GM23338 (cell line): Measurements from ENCODE around the gene FBXW8. TPM values are rescaled to one million over a fixed set of nuclear protein-coding genes. Genes with fewer than 3 reads are reported as not detected.

Experiments
- ATAC-seq: fragments of 200-7000 bp; cut with Tn5 transposase; 3 replicates; pipeline ENCODE4 v1.9.1; 2020
- DNase-seq: peaks from one replicate; pipeline ENCODE4 v3.0.0-alpha.2; 2015; ENCODE audit warnings: low spot score
- H2AFZ ChIP-seq: fragments of 200-600 bp; sonication (generic); 2 replicates; pipeline ENCODE4 v1.8.0; 2016; ENCODE audit warnings: antibody characterized with exemption, mild to moderate bottlenecking, moderate library complexity
- H3F3A ChIP-seq: fragments of 200-600 bp; sonication (generic); replicated peaks from 2 replicates; pipeline ENCODE4 v1.8.0; 2017; ENCODE audit warnings: antibody characterized with exemption, mixed run types, low read depth
- H3K27ac ChIP-seq: fragments of 200-600 bp; sonication (generic); 2 replicates; pipeline ENCODE4 v1.6.1; 2016; ENCODE audit warnings: low read depth
- H3K27me3 ChIP-seq: fragments of 200-600 bp; sonication (generic); 2 replicates; pipeline ENCODE4 v1.8.0; 2016; ENCODE audit warnings: mild to moderate bottlenecking, mixed run types, moderate library complexity; ENCODE audit not compliant: insufficient read depth
- H3K36me3 ChIP-seq: fragments of 200-600 bp; sonication (generic); 2 replicates; pipeline ENCODE4 v1.8.0; 2016; ENCODE audit warnings: mild to moderate bottlenecking; ENCODE audit not compliant: insufficient read depth
- H3K4me1 ChIP-seq: fragments of 200-600 bp; sonication (generic); 2 replicates; pipeline ENCODE4 v1.8.0; 2016; ENCODE audit warnings: mild to moderate bottlenecking, moderate library complexity; ENCODE audit not compliant: insufficient read depth
- H3K4me2 ChIP-seq: fragments of 200-600 bp; sonication (generic); 2 replicates; pipeline ENCODE4 v1.7.1; 2017; ENCODE audit warnings: mixed run types
- H3K4me3 ChIP-seq: fragments of 200-600 bp; sonication (generic); 2 replicates; pipeline ENCODE4 v1.6.1; 2016; ENCODE audit warnings: mixed run types
- H3K79me2 ChIP-seq: fragments of 200-600 bp; sonication (generic); replicated peaks from 2 replicates; pipeline ENCODE4 v1.8.0; 2017; ENCODE audit warnings: mild to moderate bottlenecking; ENCODE audit not compliant: insufficient read depth
- H3K9me2 ChIP-seq: fragments of 200-600 bp; sonication (generic); 2 replicates; pipeline ENCODE4 v1.8.0; 2017; ENCODE audit not compliant: insufficient read depth
- H4K20me1 ChIP-seq: fragments of 200-600 bp; sonication (generic); replicated peaks from 2 replicates; pipeline ENCODE4 v1.8.0; 2017; ENCODE audit warnings: mild to moderate bottlenecking; ENCODE audit not compliant: insufficient read depth
- H3K27ac Mint-ChIP-seq: 2 replicates; pipeline ENCODE4 v1.8.0; 2020; ENCODE audit warnings: inconsistent platforms, mild to moderate bottlenecking, moderate library complexity, mixed read lengths
- H3K27me3 Mint-ChIP-seq: 3 replicates; pipeline ENCODE4 v1.8.0; 2022; ENCODE audit warnings: low read depth, mild to moderate bottlenecking, moderate library complexity, mixed read lengths, inconsistent platforms; ENCODE audit not compliant: insufficient read depth, poor library complexity
- H3K36me3 Mint-ChIP-seq: 3 replicates; pipeline ENCODE4 v1.8.0; 2021; ENCODE audit warnings: low read depth, mild to moderate bottlenecking, inconsistent platforms, moderate library complexity, mixed read lengths
- H3K4me1 Mint-ChIP-seq: 3 replicates; pipeline ENCODE4 v1.8.0; 2020; ENCODE audit warnings: mild to moderate bottlenecking, inconsistent platforms, mixed read lengths
- H3K4me3 Mint-ChIP-seq: 3 replicates; pipeline ENCODE4 v1.8.0; 2021; ENCODE audit warnings: moderate library complexity, mild to moderate bottlenecking, inconsistent platforms, mixed read lengths
- H3K9me3 Mint-ChIP-seq: 3 replicates; pipeline ENCODE4 v1.8.0; 2020; ENCODE audit warnings: moderate library complexity, mild to moderate bottlenecking, inconsistent platforms, mixed read lengths
- CREB1 ChIP-seq: fragments of 250-450 bp; sonication (Bioruptor Pico); IDR thresholded peaks from 2 replicates; pipeline ENCODE4 v1.5.0; 2020; ENCODE audit warnings: low read depth, mild to moderate bottlenecking, moderate library complexity
- CTCF ChIP-seq, 2 experiments: fragments of 200-600 bp in 1 of 2; sonication (generic) in 1 of 2; conservative IDR thresholded peaks; 2 replicates each; pipeline versions ENCODE4 v1.5.1 to v1.6.1; 2016 to 2017; ENCODE audit warnings: antibody characterized with exemption in 2 of 2, low read depth in 2 of 2, mild to moderate bottlenecking in 2 of 2, moderate library complexity in 1 of 2
- ETS1 ChIP-seq: IDR thresholded peaks from 2 replicates; pipeline ENCODE4 v1.6.1; 2016; ENCODE audit warnings: antibody characterized with exemption
- EZH2 ChIP-seq: fragments of 200-600 bp; sonication (generic); IDR thresholded peaks from one replicate; pipeline ENCODE4 v1.8.0; 2017; ENCODE audit warnings: antibody characterized with exemption, mild to moderate bottlenecking, low read depth; ENCODE audit not compliant: unreplicated experiment
- EZH2phosphoT487 ChIP-seq: fragments of 200-600 bp; sonication (generic); IDR thresholded peaks from one replicate; pipeline ENCODE4 v1.8.1; 2018; ENCODE audit warnings: antibody characterized with exemption; ENCODE audit not compliant: unreplicated experiment
- JUNB ChIP-seq: IDR thresholded peaks from one replicate; pipeline ENCODE4 v1.6.1; 2016; ENCODE audit warnings: antibody characterized with exemption; ENCODE audit not compliant: unreplicated experiment
- NANOG ChIP-seq: IDR thresholded peaks from 2 replicates; pipeline ENCODE4 v1.6.1; 2016; ENCODE audit warnings: antibody characterized with exemption, borderline replicate concordance
- POLR2AphosphoS5 ChIP-seq: IDR thresholded peaks from 2 replicates; pipeline ENCODE4 v1.6.1; 2016; ENCODE audit warnings: antibody characterized with exemption, low read depth
- REST ChIP-seq: IDR thresholded peaks from one replicate; pipeline ENCODE4 v1.6.1; 2018; ENCODE audit warnings: antibody characterized with exemption; ENCODE audit not compliant: unreplicated experiment
- STAT1 ChIP-seq: IDR thresholded peaks from one replicate; pipeline ENCODE4 v1.6.1; 2016; ENCODE audit warnings: antibody characterized with exemption; ENCODE audit not compliant: unreplicated experiment
- ZNF114 ChIP-seq: fragments of 250-450 bp; sonication (Bioruptor Pico); IDR thresholded peaks from 2 replicates; pipeline ENCODE4 v1.5.0; 2020; ENCODE audit warnings: mild to moderate bottlenecking, moderate library complexity
- ZNF331 ChIP-seq: fragments of 250-450 bp; sonication (Bioruptor Pico); IDR thresholded peaks from 2 replicates; pipeline ENCODE4 v1.5.0; 2020; ENCODE audit warnings: low read depth, mild to moderate bottlenecking, moderate library complexity
- polyA plus RNA-seq: library from polyadenylated mRNA; unstranded; fragments of >200 nt; fragmentation: Nextera tagmentation; extraction: Ambion mirVana; gene quantifications from 2 replicates; pipeline ENCODE4 v1.2.1, GENCODE V29; 2016
- total RNA-seq: library from RNA; depleted of rRNA; stranded (reverse); fragments of >200 nt; shearing (Covaris generic); gene quantifications from 2 replicates; pipeline ENCODE4 v1.2.3, GENCODE V29; 2014

Gene FBXW8
- total and polyA plus RNA-seq, 2 experiments from 2014 or later: 4.6 to 13.9 TPM

GRCh38 chr12:116931665-116932064, 20.9 kb downstream of the FBXW8 start:
- H3K27me3 Mint-ChIP-seq: no peaks in the 10 kb centered on the region
- Histone ChIP-seq H3F3A (no peaks in the 10 kb centered on the region), H3K36me3 (no peaks in the 10 kb centered on the region; the same call in none of the 2 replicates), H2AFZ (no peak overlapping the region), H3K27me3 (no peaks in the 10 kb centered on the region), H3K27ac (no peak overlapping the region), H4K20me1 (peaks cover 3% of the 10 kb centered on the region; the same call in 1 of the 2 replicates), H3K9me2 (no peaks in the 10 kb centered on the region), H3K79me2 (no peaks in the 10 kb centered on the region; the same call in 1 of the 2 replicates), H3K4me1 (no peaks in the 10 kb centered on the region), H3K4me3 (no peak overlapping the region), H3K4me2 (no peak overlapping the region)
- TF ChIP-seq REST (no peak), STAT1 (no peak)
- peaks cover 28% of the 10 kb centered on the region for H3K36me3 Mint-ChIP-seq
- ATAC-seq (no peak), DNase-seq (no peak)
- H3K9me3 Mint-ChIP-seq: peaks cover 3% of the 10 kb centered on the region; the same call in 2 of the 3 replicates
- peaks cover 4% of the 10 kb centered on the region for H3K4me1 Mint-ChIP-seq
- H3K4me3 Mint-ChIP-seq: no peak overlapping the region
- no peak overlapping the region for H3K27ac Mint-ChIP-seq

GRCh38 chr12:116933091-116933490, 22.3 kb downstream of the FBXW8 start:
- peaks cover 3% of the 10 kb centered on the region; the same call in 1 of the 2 replicates for H4K20me1 ChIP-seq
- Mint-ChIP-seq H3K4me1 (no peaks in the 10 kb centered on the region; the same call in 1 of the 3 replicates), H3K4me3 (no peak overlapping the region), H3K27ac (no peak overlapping the region), H3K36me3 (peaks cover 24% of the 10 kb centered on the region), H3K27me3 (peaks cover 1% of the 10 kb centered on the region), H3K9me3 (peaks cover 3% of the 10 kb centered on the region; the same call in 2 of the 3 replicates)
- no peaks in the 10 kb centered on the region for H3F3A ChIP-seq
- ATAC-seq: no peak
- no peak for DNase-seq
- H3K27ac ChIP-seq: no peak overlapping the region
- H3K79me2 ChIP-seq: no peaks in the 10 kb centered on the region; the same call in 1 of the 2 replicates
- H3K4me2 ChIP-seq: no peak overlapping the region
- no peaks in the 10 kb centered on the region; the same call in none of the 2 replicates for H3K36me3 ChIP-seq
- H3K27me3 ChIP-seq: no peaks in the 10 kb centered on the region
- no peaks in the 10 kb centered on the region for H3K4me1 ChIP-seq
- H3K9me2 ChIP-seq: no peaks in the 10 kb centered on the region
- no peak overlapping the region for H2AFZ ChIP-seq
- H3K4me3 ChIP-seq: no peak overlapping the region
- TF ChIP-seq CREB1 (CRISPR knock-in tag) (no peak), POLR2AphosphoS5 (no peak), CTCF (conservative IDR thresholded peaks at IDR 0.05; ENCODE audit: low read depth in 2 of 2) (no peak), ZNF114 (CRISPR knock-in tag) (no peak), JUNB (no peak), ETS1 (no peak), EZH2 (no peak), NANOG (no peak), ZNF331 (CRISPR knock-in tag) (no peak), STAT1 (no peak), REST (no peak), EZH2phosphoT487 (no peak)
